ENCODE results near the gene LMO7.

Gene LMO7

GRCh38 chr13:75770592-75771011 lies 134.5 kb downstream of the LMO7 start:
- Histone ChIP-seq H3K4me1 (ENCODE audit: control insufficient read depth, low read depth, low read length) (no peaks in the 10 kb centered on the region), H3K4me3 (ENCODE audit: low read length) (no peak overlapping the region), H3K79me2 (ENCODE audit: control insufficient read depth, insufficient read depth, low read length) (no peaks in the 10 kb centered on the region), H3K23ac (ENCODE audit: low read length) (no peak overlapping the region), H3K18ac (ENCODE audit: low read length) (no peak overlapping the region), H2BK120ac (ENCODE audit: low read depth, low read length) (no peak overlapping the region), H2AK5ac (ENCODE audit: low read length) (no peak overlapping the region), H3K9ac (ENCODE audit: low read length) (no peak overlapping the region), H4K8ac (ENCODE audit: low read depth, low read length) (no peak overlapping the region), H3K56ac (ENCODE audit: low read length) (no peak overlapping the region), H3K36me3 (ENCODE audit: control insufficient read depth, insufficient read depth, low read length) (no peaks in the 10 kb centered on the region), H3K79me1 (ENCODE audit: low read length) (no peaks in the 10 kb centered on the region), H3K27ac (ENCODE audit: low read depth, low read length) (no peak overlapping the region), H3K4me2 (ENCODE audit: low read length) (no peak overlapping the region), H2BK15ac (replicated peaks; ENCODE audit: low read depth) (no peak overlapping the region), H2BK5ac (ENCODE audit: low read length) (no peak overlapping the region), H3K27me3 (ENCODE audit: insufficient read depth, low read length, poor library complexity) (no peaks in the 10 kb centered on the region), H3K4ac (ENCODE audit: low read depth, low read length) (no peak overlapping the region), H4K5ac (ENCODE audit: low read length) (no peak overlapping the region)
- no peak for DNase-seq
- WGBS (ENCODE audit: extremely low coverage, insufficient coverage, low lambda C conversion rate): no CpG with 5 or more reads among the region's 3 CpGs

GRCh38 chr13:75771226-75771625 lies 135.1 kb downstream of the LMO7 start:
- no peak overlapping the region for H4K5ac ChIP-seq (ENCODE audit: low read length)
- no peaks in the 10 kb centered on the region for H3K79me1 ChIP-seq (ENCODE audit: low read length)
- no peak overlapping the region for H3K23ac ChIP-seq (ENCODE audit: low read length)
- no peak overlapping the region for H3K9ac ChIP-seq (ENCODE audit: low read length)
- H3K79me2 ChIP-seq (ENCODE audit: control insufficient read depth, insufficient read depth, low read length): no peaks in the 10 kb centered on the region
- H3K4me3 ChIP-seq (ENCODE audit: low read length): no peak overlapping the region
- H3K4me1 ChIP-seq (ENCODE audit: control insufficient read depth, low read depth, low read length): no peaks in the 10 kb centered on the region
- H3K56ac ChIP-seq (ENCODE audit: low read length): no peak overlapping the region
- DNase-seq: no peak
- H2BK15ac ChIP-seq (replicated peaks; ENCODE audit: low read depth): no peak overlapping the region
- H2AK5ac ChIP-seq (ENCODE audit: low read length): no peak overlapping the region
- no peak overlapping the region for H2BK5ac ChIP-seq (ENCODE audit: low read length)
- no peak overlapping the region for H3K4me2 ChIP-seq (ENCODE audit: low read length)
- no peak overlapping the region for H3K4ac ChIP-seq (ENCODE audit: low read depth, low read length)
- no peaks in the 10 kb centered on the region for H3K27me3 ChIP-seq (ENCODE audit: insufficient read depth, low read length, poor library complexity)
- no peak overlapping the region for H2BK120ac ChIP-seq (ENCODE audit: low read depth, low read length)
- no CpG with 5 or more reads among the region's 1 CpG for WGBS (ENCODE audit: extremely low coverage, insufficient coverage, low lambda C conversion rate)
- no peak overlapping the region for H3K18ac ChIP-seq (ENCODE audit: low read length)
- no peaks in the 10 kb centered on the region for H3K36me3 ChIP-seq (ENCODE audit: control insufficient read depth, insufficient read depth, low read length)
- H3K27ac ChIP-seq (ENCODE audit: low read depth, low read length): no peak overlapping the region
- H4K8ac ChIP-seq (ENCODE audit: low read depth, low read length): no peak overlapping the region

GRCh38 chr13:75771818-75772217 lies 135.7 kb downstream of the LMO7 start:
- Histone ChIP-seq H3K18ac (ENCODE audit: low read length) (no peak overlapping the region), H3K79me2 (ENCODE audit: control insufficient read depth, insufficient read depth, low read length) (no peaks in the 10 kb centered on the region), H3K79me1 (ENCODE audit: low read length) (no peaks in the 10 kb centered on the region), H4K8ac (ENCODE audit: low read depth, low read length) (no peak overlapping the region), H3K4me1 (ENCODE audit: control insufficient read depth, low read depth, low read length) (no peaks in the 10 kb centered on the region), H2AK5ac (ENCODE audit: low read length) (no peak overlapping the region), H3K36me3 (ENCODE audit: control insufficient read depth, insufficient read depth, low read length) (no peaks in the 10 kb centered on the region), H4K5ac (ENCODE audit: low read length) (no peak overlapping the region), H3K4me3 (ENCODE audit: low read length) (no peak overlapping the region), H3K27ac (ENCODE audit: low read depth, low read length) (no peak overlapping the region), H3K23ac (ENCODE audit: low read length) (no peak overlapping the region), H3K56ac (ENCODE audit: low read length) (no peak overlapping the region), H2BK15ac (replicated peaks; ENCODE audit: low read depth) (no peak overlapping the region), H2BK120ac (ENCODE audit: low read depth, low read length) (no peak overlapping the region), H2BK5ac (ENCODE audit: low read length) (no peak overlapping the region), H3K27me3 (ENCODE audit: insufficient read depth, low read length, poor library complexity) (no peaks in the 10 kb centered on the region), H3K4me2 (ENCODE audit: low read length) (no peak overlapping the region), H3K4ac (ENCODE audit: low read depth, low read length) (no peak overlapping the region), H3K9ac (ENCODE audit: low read length) (no peak overlapping the region)
- DNase-seq: no peak

- Histone ChIP-seq H3K4ac (ENCODE audit: low read depth, low read length) (no peak overlapping the region), H2BK15ac (replicated peaks; ENCODE audit: low read depth) (no peak overlapping the region), H2BK120ac (ENCODE audit: low read depth, low read length) (no peak overlapping the region), H4K8ac (ENCODE audit: low read depth, low read length) (no peak overlapping the region), H3K4me2 (ENCODE audit: low read length) (no peak overlapping the region), H4K5ac (ENCODE audit: low read length) (no peak overlapping the region), H3K36me3 (ENCODE audit: control insufficient read depth, insufficient read depth, low read length) (no peaks in the 10 kb centered on the region), H2AK5ac (ENCODE audit: low read length) (no peak overlapping the region), H3K18ac (ENCODE audit: low read length) (no peak overlapping the region), H3K9ac (ENCODE audit: low read length) (no peak overlapping the region), H3K4me1 (ENCODE audit: control insufficient read depth, low read depth, low read length) (no peaks in the 10 kb centered on the region), H2BK5ac (ENCODE audit: low read length) (no peak overlapping the region), H3K23ac (ENCODE audit: low read length) (no peak overlapping the region), H3K56ac (ENCODE audit: low read length) (no peak overlapping the region), H3K27ac (ENCODE audit: low read depth, low read length) (no peak overlapping the region), H3K79me2 (ENCODE audit: control insufficient read depth, insufficient read depth, low read length) (no peaks in the 10 kb centered on the region), H3K4me3 (ENCODE audit: low read length) (no peak overlapping the region), H3K79me1 (ENCODE audit: low read length) (no peaks in the 10 kb centered on the region), H3K27me3 (ENCODE audit: insufficient read depth, low read length, poor library complexity) (no peaks in the 10 kb centered on the region)
- WGBS (ENCODE audit: extremely low coverage, insufficient coverage, low lambda C conversion rate): no CpG with 5 or more reads among the region's 1 CpG
- DNase-seq: no peak
Observed at GRCh38 chr13:75774176-75774575, 138.0 kb downstream of the LMO7 start.

- Histone ChIP-seq H3K4me3 (ENCODE audit: low read length) (no peak overlapping the region), H3K36me3 (ENCODE audit: control insufficient read depth, insufficient read depth, low read length) (no peaks in the 10 kb centered on the region), H3K23ac (ENCODE audit: low read length) (no peak overlapping the region), H3K9ac (ENCODE audit: low read length) (no peak overlapping the region), H3K79me1 (ENCODE audit: low read length) (no peaks in the 10 kb centered on the region), H3K56ac (ENCODE audit: low read length) (no peak overlapping the region), H3K4me2 (ENCODE audit: low read length) (no peak overlapping the region), H2AK5ac (ENCODE audit: low read length) (no peak overlapping the region), H2BK15ac (replicated peaks; ENCODE audit: low read depth) (no peak overlapping the region), H4K5ac (ENCODE audit: low read length) (no peak overlapping the region), H2BK5ac (ENCODE audit: low read length) (no peak overlapping the region), H4K8ac (ENCODE audit: low read depth, low read length) (no peak overlapping the region), H3K4me1 (ENCODE audit: control insufficient read depth, low read depth, low read length) (no peaks in the 10 kb centered on the region), H3K18ac (ENCODE audit: low read length) (no peak overlapping the region), H3K27ac (ENCODE audit: low read depth, low read length) (no peak overlapping the region), H3K79me2 (ENCODE audit: control insufficient read depth, insufficient read depth, low read length) (no peaks in the 10 kb centered on the region), H3K4ac (ENCODE audit: low read depth, low read length) (no peak overlapping the region), H2BK120ac (ENCODE audit: low read depth, low read length) (no peak overlapping the region), H3K27me3 (ENCODE audit: insufficient read depth, low read length, poor library complexity) (no peaks in the 10 kb centered on the region)
- WGBS (ENCODE audit: extremely low coverage, insufficient coverage, low lambda C conversion rate): no CpG with 5 or more reads among the region's 3 CpGs
- DNase-seq: no peak
Observed at GRCh38 chr13:75776550-75776949, 140.4 kb downstream of the LMO7 start.

- no peak overlapping the region for H3K4me3 ChIP-seq (ENCODE audit: low read length)
- H3K4me2 ChIP-seq (ENCODE audit: low read length): no peak overlapping the region
- no CpG with 5 or more reads among the region's 3 CpGs for WGBS (ENCODE audit: extremely low coverage, insufficient coverage, low lambda C conversion rate)
Observed at GRCh38 chr13:75779393-75779792, 143.3 kb downstream of the LMO7 start.

More at GRCh38 chr13:75779393-75779792, 143.3 kb downstream of the LMO7 start:
- Histone ChIP-seq H4K8ac (ENCODE audit: low read depth, low read length) (no peak overlapping the region), H3K56ac (ENCODE audit: low read length) (no peak overlapping the region), H3K4ac (ENCODE audit: low read depth, low read length) (no peak overlapping the region), H3K9ac (ENCODE audit: low read length) (no peak overlapping the region), H3K4me1 (ENCODE audit: control insufficient read depth, low read depth, low read length) (no peaks in the 10 kb centered on the region), H3K18ac (ENCODE audit: low read length) (no peak overlapping the region), H3K27ac (ENCODE audit: low read depth, low read length) (no peak overlapping the region), H3K36me3 (ENCODE audit: control insufficient read depth, insufficient read depth, low read length) (no peaks in the 10 kb centered on the region), H2BK120ac (ENCODE audit: low read depth, low read length) (no peak overlapping the region), H2BK15ac (replicated peaks; ENCODE audit: low read depth) (no peak overlapping the region), H4K5ac (ENCODE audit: low read length) (no peak overlapping the region), H3K79me2 (ENCODE audit: control insufficient read depth, insufficient read depth, low read length) (no peaks in the 10 kb centered on the region), H3K79me1 (ENCODE audit: low read length) (no peaks in the 10 kb centered on the region), H3K23ac (ENCODE audit: low read length) (no peak overlapping the region), H2AK5ac (ENCODE audit: low read length) (no peak overlapping the region), H2BK5ac (ENCODE audit: low read length) (no peak overlapping the region), H3K27me3 (ENCODE audit: insufficient read depth, low read length, poor library complexity) (no peaks in the 10 kb centered on the region)
- DNase-seq: no peak
